ENCODE results near the gene NPFF.

Gene NPFF

DNA sequence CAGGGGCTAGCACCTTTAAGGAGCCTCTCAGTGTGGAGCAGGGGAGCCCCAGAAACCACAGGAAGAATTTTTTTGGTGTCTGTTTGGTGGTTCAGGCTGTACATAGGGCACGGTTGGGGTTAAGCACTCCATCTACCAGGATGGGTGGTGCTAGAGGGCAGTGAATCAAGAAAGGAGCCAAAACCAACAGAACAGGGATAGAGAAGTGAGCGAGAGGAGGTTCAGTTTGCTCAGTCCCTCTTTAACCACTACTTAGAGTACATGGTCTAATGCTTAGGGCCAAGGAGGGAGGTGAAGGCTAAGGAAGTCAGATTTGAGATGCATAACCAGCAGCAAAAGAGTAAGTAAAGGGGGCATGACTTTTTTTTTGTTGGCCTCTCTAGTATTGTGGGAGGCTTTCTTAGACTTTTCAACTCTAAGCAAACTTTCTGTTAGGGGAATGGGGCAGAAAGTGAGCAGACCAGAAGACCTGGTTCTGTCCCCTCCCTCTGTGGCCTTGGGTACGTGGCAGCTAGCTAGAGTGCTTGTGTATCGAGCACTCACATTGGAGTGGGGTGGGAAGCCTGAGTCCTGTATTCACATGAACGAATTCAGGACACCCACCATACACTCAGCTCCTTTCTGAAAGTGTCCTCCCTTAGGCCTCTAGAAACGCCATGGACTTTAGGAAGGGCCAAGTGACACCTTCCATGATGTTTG lies 6.6 kb upstream of the NPFF start:
- no peak for DNase-seq

DNA sequence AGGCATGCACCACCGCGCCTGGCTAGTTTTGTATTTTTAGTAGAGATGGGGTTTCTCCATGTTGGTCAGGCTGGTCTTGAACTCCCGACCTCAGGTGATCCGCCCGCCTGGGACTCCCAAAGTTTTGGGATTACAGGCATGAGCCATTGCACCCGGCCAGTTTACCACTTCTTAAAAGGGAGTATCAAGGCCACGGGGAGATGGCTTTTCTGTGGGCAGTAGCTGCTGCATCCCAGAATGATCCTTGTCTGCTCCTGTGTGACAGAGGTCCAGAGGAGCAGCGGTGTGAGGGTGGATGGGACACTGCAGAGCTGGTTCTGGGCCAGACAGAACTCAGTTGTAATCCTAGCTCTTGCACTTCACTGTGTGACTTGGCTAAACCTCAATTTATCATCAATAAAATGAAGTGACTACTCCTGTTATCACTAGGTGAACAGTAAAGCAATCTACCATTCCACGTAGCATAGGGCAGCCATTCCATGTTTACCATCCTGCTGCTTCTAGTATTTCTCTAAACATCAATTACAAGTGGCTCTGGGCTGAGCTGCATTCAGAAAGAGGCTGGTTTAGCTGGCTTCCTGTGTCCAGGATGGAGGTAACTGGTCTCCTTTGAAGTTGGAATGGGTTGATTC lies 3.0 kb upstream of the NPFF start:
- no peak for DNase-seq

DNA sequence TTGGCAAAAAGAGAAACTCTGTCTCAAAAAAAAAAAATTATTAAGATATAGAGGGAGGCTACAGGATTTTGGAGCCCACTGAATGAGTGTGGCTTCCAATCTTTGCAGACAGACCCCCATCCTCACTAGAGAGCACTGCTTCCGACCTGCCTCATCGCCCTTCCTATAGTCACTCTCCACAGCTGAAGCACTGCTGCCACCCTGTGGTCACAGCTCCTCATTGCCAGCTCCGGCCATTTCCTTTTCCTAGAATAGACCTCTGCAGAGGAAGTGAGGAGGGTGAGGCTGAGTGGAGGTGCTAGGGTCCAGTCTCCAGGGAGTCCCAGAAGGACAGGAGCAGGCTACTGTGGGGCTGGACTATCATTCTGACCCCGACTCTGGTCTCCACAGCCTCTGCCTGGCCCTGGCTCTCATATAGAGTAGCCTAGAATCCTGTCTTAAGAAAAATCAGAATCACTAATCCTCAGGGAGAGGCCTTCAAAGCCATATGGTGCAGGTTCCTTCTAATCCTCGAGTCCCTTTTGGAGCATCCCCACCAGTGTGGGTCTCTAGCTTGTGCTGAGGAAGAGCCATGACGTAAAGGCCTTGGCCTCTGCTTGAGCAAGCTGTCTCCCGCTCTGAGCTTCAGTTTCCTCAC lies 1.4 kb upstream of the NPFF start:
- DNase-seq: peak; percentile 54

DNA sequence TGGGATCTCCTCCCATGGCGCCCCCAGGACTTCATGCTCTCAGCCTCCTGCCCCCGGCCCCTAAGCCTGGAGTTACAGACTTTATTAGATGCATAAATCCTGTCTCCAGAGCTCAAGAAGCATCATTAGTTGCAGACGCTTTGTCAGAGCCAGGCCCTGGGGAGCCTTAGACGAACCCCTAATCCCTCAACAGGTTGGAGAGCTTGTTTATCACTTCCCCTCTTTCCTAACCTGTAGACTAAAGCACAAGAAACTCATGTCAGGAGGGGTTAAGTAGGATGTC lies 260 bp upstream of the NPFF start:
- DNase-seq: no peak

DNA sequence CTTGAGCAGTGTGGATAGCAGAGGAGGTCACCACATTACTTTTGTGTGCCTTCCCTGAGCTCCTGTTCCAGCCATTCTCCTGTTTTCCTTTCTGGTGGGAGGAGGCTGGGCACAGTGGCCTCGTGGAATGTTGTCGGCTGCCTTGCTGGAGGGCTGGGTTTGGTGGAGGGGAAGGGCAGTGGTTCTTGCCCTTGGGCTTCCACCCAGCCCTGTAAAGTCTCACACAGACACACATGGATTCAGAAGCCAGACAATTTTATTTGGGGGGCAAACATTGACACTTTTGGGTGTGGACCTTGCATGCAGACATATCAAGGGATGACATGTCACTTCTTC lies 866 bp downstream of the NPFF start:
- DNase-seq: no peak

DNA sequence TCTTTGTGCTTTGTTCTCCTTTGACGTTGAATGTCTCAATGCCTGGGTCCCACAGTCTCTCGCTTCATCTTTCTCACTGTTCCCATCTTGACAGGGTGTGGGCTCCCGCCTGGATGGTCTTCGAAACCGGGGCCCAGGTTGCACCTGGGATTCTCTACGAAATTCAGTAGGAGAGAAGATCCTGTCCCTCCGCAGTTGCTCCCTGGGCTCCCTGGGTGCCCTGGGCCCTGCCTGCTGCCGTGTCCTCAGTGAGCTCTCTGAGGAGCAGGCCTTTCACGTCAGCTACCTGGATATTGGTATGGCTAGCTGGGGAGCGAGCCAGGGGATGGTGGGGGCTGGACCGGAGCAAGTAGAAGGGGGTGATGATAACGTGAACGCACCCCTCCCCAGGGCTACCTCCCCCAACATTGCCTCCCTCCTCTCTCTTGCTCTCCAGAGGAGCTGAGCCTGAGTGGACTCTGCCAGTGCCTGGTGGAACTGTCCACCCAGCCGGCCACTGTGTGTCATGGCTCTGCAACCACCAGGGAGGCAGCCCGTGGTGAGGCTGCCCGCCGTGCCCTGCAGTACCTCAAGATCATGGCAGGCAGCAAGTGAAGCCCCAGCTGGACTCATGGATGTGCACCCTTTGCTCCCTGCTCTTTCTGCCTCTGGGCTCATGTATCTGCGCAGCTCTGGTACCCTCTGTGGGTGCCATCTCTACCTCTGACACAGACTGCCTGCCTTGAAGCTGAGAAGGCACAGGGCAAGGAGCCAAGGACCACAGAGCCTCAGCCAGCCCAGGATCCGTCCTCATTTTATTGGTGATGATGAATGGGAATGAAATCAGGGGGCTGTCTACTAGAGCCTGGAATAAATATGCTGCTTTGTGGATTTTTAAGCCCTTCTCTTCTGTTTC lies 1.5 kb downstream of the NPFF start:
- no peak for DNase-seq

DNA sequence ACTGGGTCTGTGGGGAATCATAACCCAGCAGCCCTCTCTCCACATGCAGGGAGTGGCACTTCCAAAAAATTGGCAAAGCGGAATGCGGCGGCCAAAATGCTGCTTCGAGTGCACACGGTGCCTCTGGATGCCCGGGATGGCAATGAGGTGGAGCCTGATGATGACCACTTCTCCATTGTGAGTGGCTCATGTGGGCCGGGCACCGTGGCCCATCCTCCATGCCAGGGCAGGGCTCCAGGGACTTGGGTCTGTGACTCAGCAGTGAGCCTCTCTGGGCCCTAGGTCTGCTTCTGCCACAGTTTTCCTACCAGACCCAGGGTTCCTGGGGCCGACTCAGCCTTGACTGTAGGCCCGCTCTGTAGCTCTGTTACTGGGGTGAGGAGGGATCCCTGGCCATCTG lies 2.2 kb downstream of the NPFF start:
- no peak for DNase-seq

DNA sequence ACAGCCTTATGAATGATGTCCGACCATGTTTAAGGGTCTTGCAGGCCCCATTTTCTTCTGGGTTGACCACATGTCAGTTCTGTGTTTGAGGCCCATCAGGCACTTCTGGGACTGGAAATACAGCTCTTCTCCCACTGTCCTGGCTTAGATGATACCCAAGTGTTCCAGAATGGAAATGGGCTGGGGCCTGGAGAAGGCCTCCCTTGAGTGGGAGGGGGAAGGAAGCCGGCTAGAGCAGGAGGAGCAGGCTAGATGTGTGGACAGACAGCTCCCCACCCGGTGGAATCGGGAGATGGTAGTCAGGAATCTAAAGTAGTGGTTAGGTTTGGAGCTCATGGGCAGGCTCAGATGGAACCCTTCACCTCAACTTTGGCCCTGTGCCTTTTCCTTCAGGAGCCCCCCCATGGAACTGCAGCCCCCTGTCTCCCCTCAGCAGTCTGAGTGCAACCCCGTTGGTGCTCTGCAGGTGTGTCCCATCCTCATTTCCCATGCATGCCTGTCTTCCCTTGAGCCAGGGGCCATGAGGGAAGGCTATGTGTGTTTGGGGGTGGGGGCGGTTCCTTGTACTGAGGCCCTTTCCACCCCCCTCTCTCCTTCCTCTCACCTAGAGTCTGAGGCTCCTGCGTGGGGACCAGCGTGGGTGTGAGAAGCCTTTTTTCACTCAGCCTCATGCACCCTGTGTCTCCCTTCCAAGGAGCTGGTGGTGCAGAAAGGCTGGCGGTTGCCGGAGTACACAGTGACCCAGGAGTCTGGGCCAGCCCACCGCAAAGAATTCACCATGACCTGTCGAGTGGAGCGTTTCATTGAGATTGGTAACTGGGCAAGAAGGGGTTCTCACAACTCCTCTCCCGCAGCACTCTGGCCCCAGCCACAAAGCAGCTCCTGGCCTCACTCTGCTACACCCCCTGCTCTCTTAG lies 3.0 kb downstream of the NPFF start:
- DNase-seq: no peak

DNA sequence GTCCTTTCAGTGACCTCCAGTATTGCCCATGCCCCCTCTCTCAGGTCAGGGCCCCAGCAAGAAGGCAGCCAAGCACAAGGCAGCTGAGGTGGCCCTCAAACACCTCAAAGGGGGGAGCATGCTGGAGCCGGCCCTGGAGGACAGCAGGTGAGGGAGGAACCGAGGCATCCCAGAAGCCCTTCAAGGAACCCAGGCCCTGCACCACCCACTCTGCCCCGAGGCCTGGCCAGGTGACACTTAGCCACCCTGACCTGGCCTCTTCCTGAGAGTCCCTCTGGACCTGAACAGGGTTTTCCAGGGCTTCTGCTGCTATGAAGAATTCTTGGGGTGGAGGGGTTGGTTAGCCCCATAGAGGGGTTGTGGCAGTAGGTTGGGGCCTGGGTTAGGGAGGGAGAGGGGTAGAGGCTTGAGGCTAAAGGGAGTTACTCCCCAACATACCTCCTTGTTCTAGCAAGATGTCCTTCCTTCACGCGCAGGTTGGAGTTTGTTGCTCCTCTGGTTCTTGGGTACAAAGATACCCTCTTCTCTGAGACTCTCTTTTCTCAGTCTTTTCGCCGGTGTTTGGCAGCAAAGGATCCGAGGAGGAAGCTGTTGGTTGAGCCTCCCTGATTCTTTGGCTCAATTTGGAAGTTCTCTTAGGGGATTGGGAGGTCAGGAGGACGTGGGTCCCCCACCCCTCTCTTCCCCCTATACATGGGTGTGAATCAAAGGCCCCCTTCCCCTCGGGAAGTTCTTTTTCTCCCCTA lies 4.1 kb downstream of the NPFF start:
- no peak for DNase-seq

DNA sequence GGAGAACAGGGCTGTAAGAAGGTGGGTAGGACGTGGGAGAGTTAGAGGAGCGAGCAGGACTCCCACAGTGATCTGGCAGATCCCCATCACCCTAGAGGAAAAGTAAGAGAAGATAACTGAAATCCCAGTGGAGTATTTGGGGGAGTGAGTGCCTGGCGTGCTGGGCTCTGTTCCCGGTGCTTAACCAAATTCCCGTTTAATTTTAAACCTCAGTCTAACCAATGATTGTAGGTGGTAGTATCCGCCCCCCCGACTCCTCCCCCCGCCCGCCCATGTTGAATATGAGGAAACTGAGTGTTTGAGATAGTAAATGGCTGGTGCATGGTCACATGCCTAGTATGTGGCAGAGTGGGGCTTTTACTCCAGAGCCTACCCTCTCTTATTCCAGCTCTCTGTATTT lies 5.0 kb downstream of the NPFF start:
- no peak for DNase-seq

DNA sequence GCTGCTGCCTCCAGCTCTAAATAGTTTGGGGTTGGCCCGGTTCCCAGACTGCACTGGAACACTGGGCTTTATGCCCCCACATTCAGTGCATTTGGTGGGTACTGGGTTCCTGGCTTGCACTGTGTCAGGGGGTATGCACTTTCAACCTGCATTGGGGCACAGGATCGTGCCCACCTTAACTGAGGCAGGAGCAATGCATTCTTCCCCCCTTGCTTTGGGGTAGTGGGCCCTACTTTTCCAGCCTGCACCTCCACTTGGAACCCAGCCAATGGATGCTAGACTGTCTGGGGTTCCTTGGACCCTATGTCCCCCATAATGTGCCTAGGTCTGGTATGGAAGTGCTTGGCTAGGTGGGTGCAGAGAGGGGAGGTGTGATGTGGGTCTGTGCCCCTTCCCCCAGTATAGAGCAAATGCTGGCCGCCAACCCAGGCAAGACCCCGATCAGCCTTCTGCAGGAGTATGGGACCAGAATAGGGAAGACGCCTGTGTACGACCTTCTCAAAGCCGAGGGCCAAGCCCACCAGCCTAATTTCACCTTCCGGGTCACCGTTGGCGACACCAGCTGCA lies 5.6 kb downstream of the NPFF start:
- no peak for DNase-seq

DNA sequence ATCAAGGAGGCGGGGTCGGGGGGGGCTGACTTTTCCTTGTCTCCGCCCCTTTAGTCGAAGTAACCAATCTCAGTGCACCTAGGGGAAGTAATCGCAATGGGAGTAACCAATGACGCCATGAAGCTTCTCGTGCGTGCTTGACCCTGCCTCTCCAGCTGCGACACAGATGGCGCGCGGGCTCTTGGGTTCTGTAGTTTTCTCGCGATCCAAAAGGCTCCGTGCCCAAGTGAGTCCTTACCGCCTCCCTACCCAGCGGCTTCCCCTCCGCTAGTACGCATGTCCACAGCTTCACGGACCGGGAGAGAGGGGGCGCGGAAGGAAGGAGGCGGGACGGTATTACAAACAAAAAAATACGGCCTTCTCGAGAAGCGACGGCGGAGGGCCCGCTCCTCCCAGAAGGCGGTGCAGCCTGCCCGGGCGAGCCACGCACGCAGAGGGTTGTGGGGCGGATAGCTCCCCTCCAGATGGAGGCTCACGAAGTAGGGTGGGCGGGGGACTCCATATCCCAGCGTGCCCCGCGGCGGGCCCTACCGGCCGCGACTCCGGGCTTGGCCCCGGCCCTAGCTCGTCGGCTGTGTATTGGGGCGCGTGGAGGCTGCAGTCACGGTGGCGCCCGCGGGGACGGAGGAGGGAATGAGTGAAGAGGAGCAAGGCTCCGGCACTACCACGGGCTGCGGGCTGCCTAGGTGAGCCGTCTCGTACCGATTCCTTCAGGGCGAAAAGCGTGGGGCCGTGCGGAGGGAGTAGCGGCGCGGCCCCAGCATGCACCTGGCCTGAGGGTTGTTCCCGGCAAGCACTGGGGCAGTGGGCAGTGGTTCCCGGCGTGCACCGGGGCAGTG lies 6.3 kb downstream of the NPFF start, which contains the start of gene TARBP2:
Gene TARBP2 (plus strand): TSS at position 508 of the 839 bp plus-strand sequence. CDS start 126 bp downstream, at position 634.
- DNase-seq: peak; percentile 99

DNA sequence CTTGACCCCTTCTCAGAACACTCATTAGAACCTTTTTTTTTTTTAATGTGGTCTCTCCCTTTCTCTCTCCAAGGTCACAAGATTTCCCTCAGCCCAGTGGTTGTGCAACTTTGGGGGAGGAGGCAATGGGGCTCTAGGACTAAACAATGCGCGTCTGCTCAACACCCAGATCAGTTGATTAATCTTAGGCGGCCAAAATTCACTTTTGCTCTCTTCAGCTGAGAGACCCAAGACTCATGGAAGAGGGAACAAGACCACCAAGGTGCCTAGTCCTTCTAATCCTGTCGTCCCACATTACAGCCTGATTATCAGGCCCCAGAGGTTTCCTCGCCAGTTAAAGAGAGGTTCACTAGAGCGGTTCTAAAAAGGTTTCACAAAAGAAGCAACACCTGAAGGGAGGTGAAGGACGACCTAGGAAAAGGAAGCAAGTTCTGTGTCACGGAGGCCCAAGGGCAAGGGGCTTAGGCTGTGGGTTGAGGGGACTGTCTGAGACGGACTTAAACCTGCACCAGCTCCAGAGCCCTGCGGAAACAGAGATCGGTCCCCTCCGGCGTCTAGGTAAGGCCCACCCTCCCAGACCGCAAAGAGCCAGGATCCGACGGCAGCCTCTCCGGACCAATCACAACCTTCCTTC lies 7.0 kb downstream of the NPFF start:
- no peak for DNase-seq

DNA sequence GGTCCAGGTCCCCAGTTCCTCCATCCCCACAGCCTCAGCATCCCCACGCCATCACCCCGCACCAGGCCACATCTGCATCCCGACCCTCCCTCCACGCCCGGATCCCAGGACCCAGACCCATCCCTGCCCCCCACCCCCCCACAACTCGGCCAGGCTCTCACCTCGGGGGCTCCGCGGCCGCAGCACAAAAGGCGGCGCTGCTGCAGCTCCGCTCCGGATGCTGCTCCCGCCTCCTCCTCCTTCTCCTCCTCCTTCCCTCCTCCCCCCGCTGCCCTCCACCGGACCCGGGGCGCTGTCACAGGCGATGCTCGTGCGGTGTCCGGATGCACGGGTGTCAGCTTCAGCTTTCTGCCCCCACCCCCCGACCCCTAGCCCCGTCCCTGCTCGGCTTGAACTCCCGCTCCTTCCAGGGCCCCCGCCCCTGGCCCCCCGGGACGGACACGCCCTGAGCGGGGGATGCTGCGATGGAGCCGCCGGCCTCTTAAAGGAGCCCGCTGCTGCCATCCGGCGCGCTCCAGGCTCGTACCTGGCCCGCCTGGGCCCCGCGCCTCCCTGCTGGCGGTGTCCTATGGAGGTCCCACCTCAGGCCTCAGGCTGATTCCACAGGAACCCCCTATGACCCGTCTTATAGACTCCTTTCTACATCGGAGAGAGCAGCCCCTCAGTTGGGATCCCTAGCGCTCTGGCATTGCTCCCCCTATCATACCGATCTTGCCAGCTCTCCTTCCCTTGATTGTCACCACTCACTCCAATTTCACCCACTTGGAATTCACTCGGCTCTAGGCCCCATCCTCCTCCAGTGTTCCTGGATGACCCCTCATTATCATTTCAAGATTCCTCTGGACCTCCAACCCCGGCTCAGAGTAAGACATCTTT lies 7.8 kb downstream of the NPFF start, which contains the start of gene MAP3K12:
Gene MAP3K12 (minus strand): TSS at position 193 of the 876 bp plus-strand sequence. CDS start 12,067 bp downstream, outside the sequence.
- peak; percentile 43 for DNase-seq

DNA sequence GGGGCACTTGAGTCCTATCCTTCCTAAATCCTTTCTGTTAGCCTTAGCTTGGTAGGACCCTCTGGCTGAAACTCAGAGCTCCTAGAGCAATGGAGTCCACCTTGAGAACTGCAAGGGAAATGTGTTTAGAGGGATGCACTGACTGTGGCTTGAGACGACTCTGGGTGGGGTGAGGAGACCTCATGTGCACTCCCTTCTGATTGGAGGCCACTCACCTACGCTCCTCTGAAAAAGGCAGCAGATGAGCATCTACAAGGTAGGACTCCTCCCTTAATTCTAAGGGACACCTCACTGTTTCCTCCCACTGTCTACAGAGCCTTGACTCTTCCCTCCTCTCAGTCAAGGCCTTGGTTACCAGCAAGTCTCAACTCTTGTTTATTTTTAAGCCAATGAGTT lies 9.1 kb downstream of the NPFF start:
- no peak for DNase-seq

DNA sequence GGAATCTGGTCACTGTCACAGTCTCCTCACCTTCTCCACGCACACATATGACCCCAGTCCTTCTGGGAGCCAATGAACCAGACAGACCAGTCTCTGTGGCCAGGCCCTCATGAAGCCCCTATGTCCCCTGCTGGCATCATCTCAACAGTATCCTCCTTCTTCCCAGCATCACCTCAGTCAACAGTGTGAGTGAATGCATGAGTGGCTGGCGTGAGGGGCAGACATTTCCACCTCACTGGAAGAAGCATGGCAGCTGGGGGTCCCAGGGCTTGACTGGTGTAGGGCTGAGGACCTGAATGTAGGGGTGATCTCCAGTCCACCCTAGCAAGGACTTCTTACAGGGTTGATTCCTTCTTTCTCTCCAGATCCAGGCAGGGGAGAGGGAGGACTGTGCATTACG lies 9.8 kb downstream of the NPFF start:
- no peak for DNase-seq

DNA sequence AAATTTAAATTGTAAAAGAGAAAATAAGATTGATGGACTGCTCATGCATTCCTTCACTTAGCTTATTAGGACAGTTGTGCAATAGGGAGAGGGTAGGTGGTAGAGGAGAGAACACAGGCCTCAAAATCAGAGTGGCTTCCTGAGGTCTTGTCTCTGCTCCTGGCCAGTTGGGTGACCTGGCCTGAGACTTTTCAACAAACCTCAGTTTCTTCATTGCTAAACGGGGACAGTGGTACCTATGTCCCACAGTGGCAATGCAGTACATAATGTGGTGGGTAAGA lies 10.6 kb downstream of the NPFF start:
- no peak for DNase-seq

DNA sequence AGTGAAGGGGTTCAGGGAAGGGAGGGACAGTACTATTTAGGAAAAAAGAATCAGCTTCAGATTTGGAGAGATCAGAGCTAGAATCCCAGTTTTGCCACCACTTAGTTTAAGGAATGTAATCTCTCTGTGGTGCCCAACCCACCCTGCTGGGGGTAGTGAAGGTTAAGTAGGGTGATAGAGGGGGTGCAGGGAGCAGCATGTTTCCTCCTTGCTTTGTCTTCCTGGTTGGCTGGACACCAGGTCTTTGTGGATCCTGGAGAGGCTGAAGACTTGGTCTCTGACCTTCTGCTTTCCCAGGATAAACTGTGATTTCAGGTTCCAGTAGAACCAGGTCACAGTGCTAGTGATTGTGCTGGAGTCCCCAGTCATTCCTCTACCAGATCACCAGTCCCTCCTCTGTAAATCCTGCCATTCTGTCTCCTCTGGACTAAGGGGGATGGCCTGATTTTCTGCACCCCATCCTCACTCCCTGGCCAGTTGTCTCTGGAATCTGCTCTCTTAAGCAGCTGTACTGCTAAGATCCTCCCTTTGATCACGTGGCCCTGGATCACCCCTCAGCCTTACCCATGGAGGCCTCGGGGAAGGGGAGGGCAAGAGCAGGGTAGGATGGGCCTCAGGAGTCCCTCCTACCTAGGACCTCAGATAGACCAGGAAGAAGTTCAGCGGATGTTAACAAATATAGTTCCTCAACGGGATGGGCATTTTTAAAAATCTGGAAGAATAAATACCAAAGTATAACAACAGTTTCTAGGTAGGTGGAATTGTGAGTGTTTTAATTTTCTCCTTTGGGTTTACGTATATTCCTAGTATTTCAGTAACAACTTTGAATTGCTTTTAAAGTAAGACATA lies 11.2 kb downstream of the NPFF start:
- DNase-seq: no peak
